Hepatocyte (in vitro differentiated cells): Measurements from ENCODE around the gene FOXO4. TPM values are rescaled to one million over a fixed set of nuclear protein-coding genes. Genes with fewer than 3 reads are reported as not detected.
A peak's percentile ranks its signal among the peaks of the same experiment; 100 is the strongest.

ENCODE experiments used
- DNase-seq: peaks from one replicate; pipeline ENCODE4 v3.0.0-alpha.2; 2016; ENCODE audit warnings: low spot score
- H2AFZ ChIP-seq: fragments of 200-600 bp; sonication (generic); 2 replicates; pipeline ENCODE4 v1.6.0; 2016; ENCODE audit warnings: antibody characterized with exemption, mild to moderate bottlenecking
- H3K27ac ChIP-seq: fragments of 200-600 bp; sonication (generic); 2 replicates; pipeline ENCODE4 v1.5.1; 2016; ENCODE audit warnings: mild to moderate bottlenecking
- H3K27me3 ChIP-seq: fragments of 200-600 bp; sonication (generic); 2 replicates; pipeline ENCODE4 v1.6.1; 2016
- H3K36me3 ChIP-seq: fragments of 200-600 bp; sonication (generic); replicated peaks from 2 replicates; pipeline ENCODE4 v1.5.1; 2016; ENCODE audit warnings: low read depth; ENCODE audit not compliant: insufficient read depth
- H3K4me1 ChIP-seq: fragments of 200-600 bp; sonication (generic); 2 replicates; pipeline ENCODE4 v1.5.1; 2016; ENCODE audit warnings: mild to moderate bottlenecking, moderate library complexity; ENCODE audit not compliant: insufficient read depth
- H3K4me2 ChIP-seq: fragments of 200-600 bp; sonication (generic); 2 replicates; pipeline ENCODE4 v1.6.0; 2016
- H3K4me3 ChIP-seq: fragments of 200-600 bp; sonication (generic); 2 replicates; pipeline ENCODE4 v1.5.1; 2016; ENCODE audit warnings: mild to moderate bottlenecking
- H3K79me2 ChIP-seq: fragments of 200-600 bp; sonication (generic); 2 replicates; pipeline ENCODE4 v1.6.0; 2017; ENCODE audit warnings: mild to moderate bottlenecking
- H3K9me2 ChIP-seq: fragments of 200-600 bp; sonication (generic); replicated peaks from 2 replicates; pipeline ENCODE4 v1.6.0; 2017; ENCODE audit warnings: mild to moderate bottlenecking; ENCODE audit not compliant: insufficient read depth
- H3K9me3 ChIP-seq: fragments of 200-600 bp; sonication (generic); 2 replicates; pipeline ENCODE4 v1.5.1; 2016; ENCODE audit warnings: low read depth, mild to moderate bottlenecking
- H4K20me1 ChIP-seq: fragments of 200-600 bp; sonication (generic); 2 replicates; pipeline ENCODE4 v1.6.0; 2016; ENCODE audit warnings: mild to moderate bottlenecking; ENCODE audit not compliant: insufficient read depth, poor library complexity, severe bottlenecking
- EZH2 ChIP-seq: fragments of 200-600 bp; sonication (generic); IDR thresholded peaks from 2 replicates; pipeline ENCODE4 v1.6.1; 2016; ENCODE audit warnings: antibody characterized with exemption, mild to moderate bottlenecking, borderline replicate concordance
- EZH2phosphoT487 ChIP-seq: fragments of 200-600 bp; sonication (generic); IDR thresholded peaks from one replicate; pipeline ENCODE4 v1.6.1; 2018; ENCODE audit warnings: antibody characterized with exemption, mild to moderate bottlenecking, low read depth, moderate library complexity; ENCODE audit not compliant: unreplicated experiment, severe bottlenecking
- WGBS: methylation state at CpG from one replicate; pipeline ENCODE4 v1.1.6; 2016; ENCODE audit warnings: low lambda C conversion rate; ENCODE audit errors: missing lambda C conversion rate; 5-methylcytosine and 5-hydroxymethylcytosine counted together
- polyA plus RNA-seq: library from polyadenylated mRNA; unstranded; fragments of >200 nt; fragmentation: Nextera tagmentation; extraction: Ambion mirVana; gene quantifications from 2 replicates; pipeline ENCODE4 v1.2.1, GENCODE V29; 2016
- total RNA-seq: library from RNA; depleted of rRNA; stranded (reverse); fragments of >200 nt; gene quantifications from 2 replicates; pipeline ENCODE4 v1.2.3, GENCODE V29; 2014
- TF ChIP-seq, protein P1 (sequence below): fragments of 200-600 bp; sonication (generic); IDR thresholded peaks from 2 replicates; pipeline ENCODE4 v1.5.1; 2016; ENCODE audit warnings: antibody characterized with exemption, mild to moderate bottlenecking; ENCODE audit not compliant: poor library complexity

Gene FOXO4
- total and polyA plus RNA-seq, 2 experiments from 2014 or later: 6.3 to 10.8 TPM

DNA sequence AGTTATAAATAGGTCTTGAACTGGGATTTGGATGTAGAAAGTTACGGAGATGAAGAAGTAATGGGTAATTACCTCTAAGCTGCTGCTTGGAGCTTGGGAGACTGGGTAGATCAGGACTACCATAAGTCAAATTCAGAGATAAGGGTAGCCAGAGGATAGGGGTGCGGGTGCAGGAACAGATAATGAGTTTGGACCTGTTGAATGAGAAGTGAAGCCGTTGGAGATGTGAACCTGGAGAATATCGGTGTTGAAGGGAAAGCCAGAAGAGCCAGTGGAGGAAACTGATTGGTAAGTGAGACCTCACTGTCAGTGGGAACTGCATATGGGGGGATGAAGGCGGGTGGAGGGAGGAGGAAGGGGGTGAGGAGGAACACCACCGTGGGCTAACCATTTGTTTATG, 618 bp upstream of the FOXO4 start:
- Histone ChIP-seq H3K27ac (no peak overlapping the region), H3K36me3 (no peaks in the 10 kb centered on the region), H3K4me1 (peaks cover 8% of the 10 kb centered on the region), H3K4me3 (peak overlapping the region; percentile 13), H3K9me2 (no peaks in the 10 kb centered on the region), H3K9me3 (no peaks in the 10 kb centered on the region), H2AFZ (peak overlapping the region; percentile 80), H3K27me3 (no peaks in the 10 kb centered on the region), H3K79me2 (no peaks in the 10 kb centered on the region), H4K20me1 (no peaks in the 10 kb centered on the region), H3K4me2 (peak overlapping the region; percentile 77)
- no peak for DNase-seq
- TF ChIP-seq, protein P1, sequence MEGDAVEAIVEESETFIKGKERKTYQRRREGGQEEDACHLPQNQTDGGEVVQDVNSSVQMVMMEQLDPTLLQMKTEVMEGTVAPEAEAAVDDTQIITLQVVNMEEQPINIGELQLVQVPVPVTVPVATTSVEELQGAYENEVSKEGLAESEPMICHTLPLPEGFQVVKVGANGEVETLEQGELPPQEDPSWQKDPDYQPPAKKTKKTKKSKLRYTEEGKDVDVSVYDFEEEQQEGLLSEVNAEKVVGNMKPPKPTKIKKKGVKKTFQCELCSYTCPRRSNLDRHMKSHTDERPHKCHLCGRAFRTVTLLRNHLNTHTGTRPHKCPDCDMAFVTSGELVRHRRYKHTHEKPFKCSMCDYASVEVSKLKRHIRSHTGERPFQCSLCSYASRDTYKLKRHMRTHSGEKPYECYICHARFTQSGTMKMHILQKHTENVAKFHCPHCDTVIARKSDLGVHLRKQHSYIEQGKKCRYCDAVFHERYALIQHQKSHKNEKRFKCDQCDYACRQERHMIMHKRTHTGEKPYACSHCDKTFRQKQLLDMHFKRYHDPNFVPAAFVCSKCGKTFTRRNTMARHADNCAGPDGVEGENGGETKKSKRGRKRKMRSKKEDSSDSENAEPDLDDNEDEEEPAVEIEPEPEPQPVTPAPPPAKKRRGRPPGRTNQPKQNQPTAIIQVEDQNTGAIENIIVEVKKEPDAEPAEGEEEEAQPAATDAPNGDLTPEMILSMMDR: no peak
- no peak for TF ChIP-seq EZH2phosphoT487
- WGBS: 33% methylated on average over 6 of the region's 6 CpGs

DNA sequence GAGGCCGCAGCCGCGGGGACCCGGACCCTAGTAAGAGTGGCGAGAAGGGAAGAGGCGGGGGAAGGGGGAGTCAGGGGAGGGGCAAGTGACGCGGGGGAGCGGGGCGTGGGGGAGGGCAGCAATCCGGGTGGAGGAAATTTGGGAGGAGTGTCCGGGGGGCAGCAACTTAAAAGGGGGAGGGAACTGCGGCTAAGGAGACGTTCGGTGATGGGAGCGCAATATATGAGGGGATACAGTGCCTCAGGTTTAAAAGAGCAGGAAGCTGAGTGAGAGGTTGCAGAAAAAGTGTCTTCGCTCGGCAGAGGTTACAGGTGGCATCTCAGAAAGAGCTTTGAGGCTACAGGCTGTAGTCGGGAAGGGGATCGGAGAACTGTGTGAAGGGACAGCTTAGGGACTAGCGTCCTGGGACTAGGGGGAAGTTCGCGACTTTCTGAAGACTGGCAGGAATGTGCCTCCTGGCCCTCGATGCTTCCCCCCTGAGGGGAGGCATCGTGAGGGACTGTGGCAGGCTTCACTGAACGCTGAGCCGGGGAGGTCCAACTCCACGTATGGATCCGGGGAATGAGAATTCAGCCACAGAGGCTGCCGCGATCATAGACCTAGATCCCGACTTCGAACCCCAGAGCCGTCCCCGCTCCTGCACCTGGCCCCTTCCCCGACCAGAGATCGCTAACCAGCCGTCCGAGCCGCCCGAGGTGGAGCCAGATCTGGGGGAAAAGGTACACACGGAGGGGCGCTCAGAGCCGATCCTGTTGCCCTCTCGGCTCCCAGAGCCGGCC, 519 bp downstream of the FOXO4 start:
- Histone ChIP-seq H3K4me2 (peak overlapping the region; percentile 91), H3K4me3 (peak overlapping the region; percentile 43), H3K9me2 (no peaks in the 10 kb centered on the region), H4K20me1 (no peaks in the 10 kb centered on the region), H2AFZ (peak overlapping the region; percentile 10), H3K27me3 (no peaks in the 10 kb centered on the region), H3K4me1 (peaks cover 8% of the 10 kb centered on the region), H3K9me3 (no peaks in the 10 kb centered on the region), H3K27ac (peak overlapping the region; percentile 65), H3K79me2 (no peaks in the 10 kb centered on the region), H3K36me3 (no peaks in the 10 kb centered on the region)
- WGBS: 40% methylated on average over 25 of the region's 46 CpGs
- no peak for DNase-seq
- TF ChIP-seq, protein P1: no peak
- TF ChIP-seq EZH2: no peak
- no peak for TF ChIP-seq EZH2phosphoT487

DNA sequence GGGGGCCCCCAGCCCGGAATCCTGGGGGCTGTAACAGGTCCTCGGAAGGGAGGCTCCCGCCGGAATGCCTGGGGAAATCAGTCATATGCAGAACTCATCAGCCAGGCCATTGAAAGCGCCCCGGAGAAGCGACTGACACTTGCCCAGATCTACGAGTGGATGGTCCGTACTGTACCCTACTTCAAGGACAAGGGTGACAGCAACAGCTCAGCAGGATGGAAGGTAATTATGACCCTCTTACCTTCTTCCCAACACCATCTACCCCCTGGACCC, 1.0 kb downstream of the FOXO4 start:
- H4K20me1 ChIP-seq: no peaks in the 10 kb centered on the region
- H3K79me2 ChIP-seq: no peaks in the 10 kb centered on the region
- no peaks in the 10 kb centered on the region for H3K36me3 ChIP-seq
- no peaks in the 10 kb centered on the region for H3K9me3 ChIP-seq
- H2AFZ ChIP-seq: no peak overlapping the region
- peaks cover 8% of the 10 kb centered on the region for H3K4me1 ChIP-seq
- no peak for TF ChIP-seq EZH2
- TF ChIP-seq, protein P1: no peak
- no peak for TF ChIP-seq EZH2phosphoT487
- no peaks in the 10 kb centered on the region for H3K9me2 ChIP-seq
- H3K4me3 ChIP-seq: peak overlapping the region; percentile 43
- WGBS: 35% methylated on average over 9 of the region's 9 CpGs
- DNase-seq: no peak
- peak overlapping the region; percentile 91 for H3K4me2 ChIP-seq
- peak overlapping the region; percentile 65 for H3K27ac ChIP-seq
- no peaks in the 10 kb centered on the region for H3K27me3 ChIP-seq
